Fibroblast of mammary gland (primary cell): Measurements from ENCODE around the gene PLEK2.
"Not testable (repeated sequence)": the region's sequence is repeated elsewhere in the genome, so short reads cannot be mapped to it uniquely, and the experiment has no call there.

ENCODE experiments used
- DNase-seq: peaks from one replicate; pipeline ENCODE4 v3.0.0-alpha.2; 2010; ENCODE audit warnings: low read depth
- H3K4me3 ChIP-seq: 2 replicates; pipeline ENCODE4 v1.5.1; 2011; ENCODE audit warnings: low read depth, mild to moderate bottlenecking, low read length, moderate library complexity; ENCODE audit not compliant: control insufficient read depth
- TF ChIP-seq, protein P1 (sequence below): conservative IDR thresholded peaks from 2 replicates; pipeline ENCODE4 v1.5.1; 2011; ENCODE audit warnings: low read depth, low read length, inconsistent platforms; ENCODE audit not compliant: control insufficient read depth, insufficient read depth

The PLEK2 gene

DNA sequence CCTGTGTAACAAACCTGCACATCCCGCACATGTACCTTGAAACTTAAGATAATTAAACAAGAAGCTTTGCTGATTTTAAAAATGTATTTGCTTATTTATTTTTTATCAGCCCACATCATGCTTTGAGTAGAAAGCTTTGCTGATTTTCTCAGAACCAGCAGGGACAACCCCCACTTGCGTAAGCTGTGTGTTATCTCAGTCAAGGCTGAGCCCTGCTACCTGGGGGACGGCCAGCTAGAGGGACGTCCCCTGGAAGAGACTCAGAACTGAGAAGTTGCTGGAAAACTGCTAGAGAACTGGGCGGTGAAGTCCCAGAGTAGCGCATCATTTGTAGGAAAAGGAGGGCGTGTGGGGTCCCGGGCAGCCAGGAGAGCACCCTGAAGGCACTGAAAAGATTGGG, 4.1 kb upstream of the PLEK2 start:
- TF ChIP-seq, protein P1, sequence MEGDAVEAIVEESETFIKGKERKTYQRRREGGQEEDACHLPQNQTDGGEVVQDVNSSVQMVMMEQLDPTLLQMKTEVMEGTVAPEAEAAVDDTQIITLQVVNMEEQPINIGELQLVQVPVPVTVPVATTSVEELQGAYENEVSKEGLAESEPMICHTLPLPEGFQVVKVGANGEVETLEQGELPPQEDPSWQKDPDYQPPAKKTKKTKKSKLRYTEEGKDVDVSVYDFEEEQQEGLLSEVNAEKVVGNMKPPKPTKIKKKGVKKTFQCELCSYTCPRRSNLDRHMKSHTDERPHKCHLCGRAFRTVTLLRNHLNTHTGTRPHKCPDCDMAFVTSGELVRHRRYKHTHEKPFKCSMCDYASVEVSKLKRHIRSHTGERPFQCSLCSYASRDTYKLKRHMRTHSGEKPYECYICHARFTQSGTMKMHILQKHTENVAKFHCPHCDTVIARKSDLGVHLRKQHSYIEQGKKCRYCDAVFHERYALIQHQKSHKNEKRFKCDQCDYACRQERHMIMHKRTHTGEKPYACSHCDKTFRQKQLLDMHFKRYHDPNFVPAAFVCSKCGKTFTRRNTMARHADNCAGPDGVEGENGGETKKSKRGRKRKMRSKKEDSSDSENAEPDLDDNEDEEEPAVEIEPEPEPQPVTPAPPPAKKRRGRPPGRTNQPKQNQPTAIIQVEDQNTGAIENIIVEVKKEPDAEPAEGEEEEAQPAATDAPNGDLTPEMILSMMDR, result no peak
- no peak for DNase-seq
- no peak overlapping the region for H3K4me3 ChIP-seq

DNA sequence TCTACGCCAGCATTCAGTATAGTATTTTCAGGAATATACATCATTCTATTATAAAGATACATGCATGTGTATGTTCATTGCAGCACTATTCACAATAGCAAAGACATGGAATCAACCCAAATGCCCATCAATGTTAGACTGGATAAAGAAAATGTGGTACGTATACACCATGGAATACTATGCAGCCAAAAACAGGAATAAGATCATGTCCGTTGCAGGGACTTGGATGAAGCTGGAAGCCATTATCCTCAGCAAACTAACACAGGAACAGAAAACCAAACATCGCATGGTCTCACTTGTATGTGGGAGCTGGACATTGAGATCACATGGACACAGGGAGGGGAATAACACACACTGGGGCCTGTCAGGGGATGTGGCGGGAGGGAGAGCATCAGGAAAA, 3.6 kb upstream of the PLEK2 start:
- H3K4me3 ChIP-seq, DNase-seq: not testable (repeated sequence)

DNA sequence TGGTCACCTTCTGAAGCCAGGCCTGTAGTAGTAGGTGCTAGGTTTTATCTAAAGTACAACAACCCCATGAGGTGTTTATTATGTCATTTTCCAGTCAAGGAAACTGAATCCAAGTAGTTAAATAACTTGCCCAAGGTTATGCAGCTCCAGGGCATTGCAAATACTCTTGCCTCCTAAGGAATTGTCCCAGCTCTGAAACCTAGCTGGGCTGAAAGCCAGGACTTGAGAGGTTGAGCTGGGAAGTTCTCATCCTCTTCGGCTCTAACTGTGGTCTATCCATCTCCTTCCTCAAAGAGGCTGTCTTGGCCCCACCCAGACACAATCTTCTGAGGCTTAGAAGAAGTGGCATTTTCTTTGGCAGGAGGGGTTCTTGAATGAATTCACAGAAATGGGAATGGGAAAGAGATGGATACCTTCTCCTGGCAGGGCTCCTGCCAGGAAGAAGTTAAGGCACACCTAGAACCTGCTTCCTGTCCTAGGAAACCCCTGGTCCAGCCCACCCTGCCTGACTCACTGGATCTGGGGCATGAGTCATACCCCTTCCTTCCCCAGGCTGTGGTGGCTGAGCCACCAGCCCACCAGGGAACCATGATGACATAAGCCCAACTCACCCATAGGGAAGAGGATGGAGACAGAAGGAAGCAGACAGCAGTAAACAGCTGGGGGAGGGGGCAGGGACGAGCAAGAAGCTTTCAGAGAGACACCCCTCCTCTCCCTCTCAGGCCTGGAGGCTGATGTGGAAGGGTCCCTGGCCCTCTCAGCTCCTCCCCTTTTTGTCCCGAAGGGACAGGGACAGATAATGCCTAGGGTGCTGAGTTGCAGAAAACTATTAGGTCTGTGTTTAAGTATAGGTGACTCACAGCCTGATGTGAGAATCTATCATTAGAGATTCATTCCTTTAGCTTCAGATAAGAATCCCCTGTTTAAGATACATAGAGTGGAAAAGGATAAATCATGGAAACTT, 2.1 kb upstream of the PLEK2 start:
- TF ChIP-seq, protein P1, result no peak
- no peak overlapping the region for H3K4me3 ChIP-seq
- DNase-seq, result peak; percentile 85

DNA sequence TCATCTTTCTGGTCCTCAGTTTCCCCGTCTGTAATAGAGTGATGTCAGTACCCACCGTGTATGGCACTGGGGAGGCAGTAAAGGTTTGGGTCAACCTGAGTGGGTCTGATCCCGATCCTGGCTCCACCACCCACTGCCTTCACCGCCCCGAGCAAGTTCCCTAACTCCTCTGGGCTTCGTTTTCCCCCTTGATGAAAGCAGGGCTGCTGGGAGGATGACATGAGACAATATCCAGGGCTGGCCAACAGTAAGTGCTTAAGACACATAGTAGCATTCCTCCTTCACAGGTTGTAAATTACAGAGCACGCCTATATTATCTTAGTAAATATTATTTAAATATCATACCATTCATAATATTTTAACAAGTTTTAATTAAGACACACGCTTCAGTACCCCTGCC, 595 bp downstream of the PLEK2 start:
- no peak for DNase-seq
- H3K4me3 ChIP-seq, result peak overlapping the region; percentile 47

DNA sequence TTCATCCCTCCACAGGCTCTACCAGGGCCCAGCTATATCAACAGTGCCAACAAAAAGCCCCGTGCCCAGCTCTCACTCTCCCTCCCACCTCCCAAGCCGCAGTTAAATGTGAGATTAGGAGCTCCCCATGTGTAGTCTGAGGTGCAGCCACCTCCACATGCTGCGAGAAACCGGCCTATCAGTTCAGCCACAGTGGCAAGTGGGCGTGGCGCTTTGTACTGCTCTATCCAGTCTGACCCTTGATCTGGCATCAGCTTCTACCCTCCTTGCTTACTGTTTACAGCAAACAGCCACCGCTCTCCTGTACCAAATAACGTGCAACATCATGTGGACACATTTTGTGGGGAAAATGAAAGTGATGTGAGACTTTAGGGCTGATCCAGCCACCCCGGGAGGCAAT, 1.7 kb downstream of the PLEK2 start:
- DNase-seq, result no peak
- no peak overlapping the region for H3K4me3 ChIP-seq
- TF ChIP-seq, protein P1, result no peak

More for the DNA sequence above, 595 bp downstream of the PLEK2 start:
- TF ChIP-seq, protein P1, result no peak

DNA sequence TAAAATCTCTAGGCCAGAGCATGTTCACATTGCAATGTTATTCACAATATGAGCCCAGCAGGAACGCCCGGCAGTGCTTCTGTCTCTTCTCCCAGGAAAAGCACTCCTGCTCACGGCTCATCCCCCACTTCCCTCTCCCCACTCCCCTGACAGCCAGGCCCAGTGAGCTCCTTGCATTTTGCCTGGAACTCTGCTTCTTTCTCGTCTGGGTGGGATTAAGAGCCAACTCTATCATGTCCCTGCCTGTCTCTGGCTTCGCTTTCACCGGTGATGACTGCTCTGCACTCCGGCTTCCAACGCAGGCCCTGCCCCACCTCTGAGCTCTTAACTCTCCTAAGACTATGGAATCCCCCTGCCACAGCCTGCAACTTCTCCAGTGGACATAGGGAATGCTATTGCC, 2.5 kb downstream of the PLEK2 start:
- TF ChIP-seq, protein P1, result no peak
- no peak for DNase-seq
- H3K4me3 ChIP-seq, result no peak overlapping the region

DNA sequence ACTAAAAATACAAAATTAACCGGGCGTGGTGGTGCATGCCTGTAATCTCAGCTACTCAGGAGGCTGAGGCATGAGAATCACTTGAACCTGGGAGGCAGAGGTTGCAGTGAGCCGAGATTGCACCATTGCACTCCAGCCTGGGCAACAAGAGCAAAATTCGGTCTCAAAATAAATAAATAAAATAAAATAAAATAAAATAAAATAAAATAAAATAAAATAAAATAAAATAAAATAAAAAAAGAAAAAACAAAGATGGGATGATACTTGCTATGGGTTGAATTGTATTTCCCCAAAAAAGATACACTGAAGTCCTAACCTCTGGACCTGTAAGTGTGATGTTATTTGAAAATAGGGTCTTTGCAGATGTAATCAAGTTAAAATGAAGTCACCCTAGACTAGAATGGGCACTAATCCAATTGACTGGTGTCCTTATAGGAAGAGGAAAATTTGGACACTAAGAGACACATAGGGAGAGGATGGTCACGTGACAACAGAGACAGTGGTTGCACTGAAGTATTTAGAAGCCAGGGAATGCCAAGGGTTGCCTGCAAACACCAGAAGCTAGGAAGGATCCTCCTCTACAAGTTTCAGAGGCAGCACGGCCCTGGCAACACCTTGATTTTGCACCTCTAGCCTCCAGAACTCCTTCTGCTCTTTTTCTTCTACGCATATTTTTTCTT, 3.7 kb downstream of the PLEK2 start:
- not testable (repeated sequence) for H3K4me3 ChIP-seq, DNase-seq
